ENCODE data around the gene ACE2.

ACE2 gene

GRCh38 chrX:15511563-15511962, 89.2 kb downstream of the ACE2 start:
- no peak for DNase-seq (ENCODE audit: low read depth in 2 of 2)

All from stimulated activated CD8-positive, alpha-beta memory T cell treated with anti-CD3 and anti-CD28 coated beads, Interleukin-7, amount 100 ng/mL, for 1 hour (primary cell).